H1 (cell line): ENCODE results near the gene HRH3. TPM values are rescaled to one million over a fixed set of nuclear protein-coding genes. Genes with fewer than 3 reads are reported as not detected.
A peak's percentile ranks its signal among the peaks of the same experiment; 100 is the strongest.

Experiments
- CTCF ChIA-PET: fragments of 300-600 bp; sonication (Branson Sonifier 250); formaldehyde crosslinking; loops from one replicate; lab custom pipeline; 2021; ENCODE audit not compliant: partially characterized antibody; lab: Charles Lee
- POLR2A ChIA-PET: fragments of 300-600 bp; sonication (Branson Sonifier 250); formaldehyde crosslinking; loops from one replicate; lab custom pipeline; 2021; ENCODE audit warnings: inconsistent platforms; ENCODE audit not compliant: partially characterized antibody; lab: Charles Lee
- DNase-seq, 2 experiments: peaks; one replicate each; pipeline versions ENCODE4 v3.0.0 to v3.0.0-alpha.2; 2010 to 2022; ENCODE audit warnings: low spot score in 2 of 2, low read depth in 1 of 2, mixed read lengths in 1 of 2
- FAIRE-seq: peaks from 2 replicates; lab custom pipeline; 2011; peaks lifted over from hg19 to GRCh38; lab: Jason Lieb, UNC
- H2AFZ ChIP-seq: 2 replicates; pipeline ENCODE4 v1.8.1; 2012; ENCODE audit warnings: low read length, inconsistent platforms
- H2AK5ac ChIP-seq: 2 replicates; pipeline ENCODE4 v1.6.1; 2013; ENCODE audit warnings: low read depth, low read length
- H2BK120ac ChIP-seq: replicated peaks from 2 replicates; pipeline ENCODE3; 2013; ENCODE audit warnings: low read depth, low read length, inconsistent platforms
- H2BK12ac ChIP-seq: 2 replicates; pipeline ENCODE4 v1.6.1; 2013; ENCODE audit warnings: low read depth, low read length
- H2BK15ac ChIP-seq: 2 replicates; pipeline ENCODE4 v1.6.1; 2013; ENCODE audit warnings: low read length
- H2BK20ac ChIP-seq: 2 replicates; pipeline ENCODE4 v1.6.1; 2013; ENCODE audit warnings: low read length
- H2BK5ac ChIP-seq: 2 replicates; pipeline ENCODE4 v1.6.1; 2013; ENCODE audit warnings: low read depth, low read length
- H3K14ac ChIP-seq: 2 replicates; pipeline ENCODE4 v1.6.1; 2013; ENCODE audit warnings: inconsistent platforms; ENCODE audit not compliant: insufficient read length
- H3K18ac ChIP-seq: 2 replicates; pipeline ENCODE4 v1.6.1; 2013; ENCODE audit warnings: low read length; ENCODE audit errors: extremely low read depth
- H3K23ac ChIP-seq: 2 replicates; pipeline ENCODE4 v1.6.1; 2013; ENCODE audit warnings: inconsistent platforms; ENCODE audit not compliant: insufficient read length
- H3K23me2 ChIP-seq: 2 replicates; pipeline ENCODE4 v1.6.1; 2013; ENCODE audit warnings: low read depth, low read length
- H3K27ac ChIP-seq: 2 replicates; pipeline ENCODE4 v1.6.1; 2011; ENCODE audit warnings: low read depth, low read length, inconsistent platforms
- H3K27me3 ChIP-seq, 4 experiments: replicated peaks in 1 of 4; 1 replicate in 1 of 4; 2 replicates in 3 of 4; pipeline versions ENCODE4 v1.6.1 to v1.8.1; 2011 to 2013; ENCODE audit warnings: low read length in 3 of 4, mild to moderate bottlenecking in 3 of 4, inconsistent platforms in 2 of 4, mixed read lengths in 2 of 4, moderate library complexity in 1 of 4; ENCODE audit not compliant: control insufficient read depth in 3 of 4, insufficient read depth in 3 of 4; ENCODE audit errors: extremely low read depth in 1 of 4
- H3K36me3 ChIP-seq, 4 experiments: 2 replicates each; pipeline versions ENCODE4 v1.6.1 to v1.8.1; 2011 to 2013; ENCODE audit warnings: mild to moderate bottlenecking in 4 of 4, low read length in 3 of 4, moderate library complexity in 2 of 4, control low read depth in 1 of 4, inconsistent platforms in 1 of 4; ENCODE audit not compliant: insufficient read depth in 4 of 4, control insufficient read depth in 2 of 4
- H3K4ac ChIP-seq: replicated peaks from 2 replicates; pipeline ENCODE3; 2013; ENCODE audit warnings: low read length, low read depth, mixed read lengths, inconsistent platforms; ENCODE audit not compliant: insufficient read length
- H3K4me1 ChIP-seq, 4 experiments: replicated peaks in 1 of 4; 1 replicate in 1 of 4; 2 replicates in 3 of 4; pipeline versions ENCODE4 v1.6.1 to v1.8.1; 2011 to 2013; ENCODE audit warnings: low read length in 3 of 4, inconsistent platforms in 2 of 4, mixed read lengths in 1 of 4; ENCODE audit not compliant: insufficient read depth in 4 of 4, control insufficient read depth in 3 of 4
- H3K4me2 ChIP-seq, 2 experiments: 2 replicates each; pipeline versions ENCODE4 v1.6.1 to v1.8.1; 2011 to 2013; ENCODE audit warnings: low read depth in 2 of 2, low read length in 2 of 2, control low read depth in 1 of 2, inconsistent platforms in 1 of 2, mild to moderate bottlenecking in 1 of 2; ENCODE audit not compliant: insufficient read depth in 1 of 2
- H3K4me3 ChIP-seq, 4 experiments: fragments of 200-600, 300-600 bp in 1 of 4; sonication (generic), shearing (Covaris generic), sonication (Bioruptor Twin) in 1 of 4; 2 replicates each; pipeline versions ENCODE4 v1.5.1 to v1.8.1; 2011 to 2016; ENCODE audit warnings: low read length in 4 of 4, low read depth in 3 of 4, control low read depth in 2 of 4, inconsistent platforms in 2 of 4, mild to moderate bottlenecking in 2 of 4, mixed read lengths in 1 of 4, moderate library complexity in 1 of 4; ENCODE audit not compliant: insufficient read depth in 2 of 4; ENCODE audit errors: extremely low read depth in 1 of 4
- H3K56ac ChIP-seq: replicated peaks from 2 replicates; pipeline ENCODE3; 2013; ENCODE audit warnings: low read depth, mild to moderate bottlenecking, mixed read lengths, low read length, inconsistent platforms; ENCODE audit not compliant: insufficient read length
- H3K79me1 ChIP-seq: 2 replicates; pipeline ENCODE4 v1.6.1; 2013; ENCODE audit warnings: low read depth, low read length, control low read depth
- H3K79me2 ChIP-seq, 2 experiments: 2 replicates each; pipeline versions ENCODE4 v1.6.1 to v1.8.1; 2012 to 2013; ENCODE audit warnings: low read length in 2 of 2, mild to moderate bottlenecking in 2 of 2, inconsistent platforms in 1 of 2; ENCODE audit not compliant: insufficient read depth in 2 of 2, control insufficient read depth in 1 of 2
- H3K9ac ChIP-seq, 4 experiments: replicated peaks in 1 of 4; 1 replicate in 1 of 4; 2 replicates in 3 of 4; pipeline versions ENCODE4 v1.6.1 to v1.8.1; 2011 to 2013; ENCODE audit warnings: low read depth in 3 of 4, low read length in 3 of 4, control low read depth in 2 of 4, mild to moderate bottlenecking in 2 of 4, moderate library complexity in 2 of 4, inconsistent platforms in 1 of 4; ENCODE audit errors: extremely low read depth in 1 of 4
- H3K9me3 ChIP-seq, 2 experiments: 2 replicates each; pipeline versions ENCODE4 v1.6.1 to v1.8.1; 2012 to 2013; ENCODE audit warnings: mild to moderate bottlenecking in 2 of 2, moderate library complexity in 2 of 2, control low read depth in 1 of 2, inconsistent platforms in 1 of 2, low read depth in 1 of 2, low read length in 1 of 2, mixed read lengths in 1 of 2; ENCODE audit not compliant: insufficient read depth in 2 of 2
- H4K20me1 ChIP-seq, 2 experiments: replicated peaks in 1 of 2; 2 replicates each; pipeline versions ENCODE3 to v1.8.1; 2011 to 2013; ENCODE audit warnings: inconsistent platforms in 2 of 2, low read length in 2 of 2, mild to moderate bottlenecking in 1 of 2; ENCODE audit not compliant: insufficient read depth in 2 of 2, control insufficient read depth in 1 of 2
- H4K5ac ChIP-seq: 2 replicates; pipeline ENCODE4 v1.6.1; 2013; ENCODE audit warnings: low read length, low read depth, mixed read lengths, inconsistent platforms; ENCODE audit not compliant: insufficient read length
- H4K8ac ChIP-seq: 2 replicates; pipeline ENCODE4 v1.8.0; 2013; ENCODE audit warnings: mild to moderate bottlenecking, moderate library complexity, low read length, inconsistent platforms; ENCODE audit not compliant: insufficient read depth; ENCODE audit errors: extremely low read depth
- H4K91ac ChIP-seq: replicated peaks from 2 replicates; pipeline ENCODE3; 2013; ENCODE audit warnings: low read length, mixed read lengths, inconsistent platforms; ENCODE audit not compliant: insufficient read length
- ATF3 ChIP-seq: IDR thresholded peaks from 2 replicates; pipeline ENCODE4 v1.6.1; 2011; ENCODE audit warnings: low read depth, mild to moderate bottlenecking, low read length; ENCODE audit not compliant: insufficient read depth
- CTCF ChIP-seq, 3 experiments: IDR thresholded peaks; 1 replicate in 2 of 3; 2 replicates in 1 of 3; pipeline versions ENCODE4 v1.5.1 to v1.6.1; 2011; ENCODE audit warnings: low read length in 3 of 3, mild to moderate bottlenecking in 3 of 3, inconsistent platforms in 2 of 3, low read depth in 1 of 3, moderate library complexity in 1 of 3; ENCODE audit not compliant: insufficient read depth in 1 of 3; ENCODE audit errors: control extremely low read depth in 1 of 3
- KDM1A ChIP-seq: fragments of 200-600, 300-600 bp; sonication (generic); IDR thresholded peaks from 2 replicates; pipeline ENCODE4 v1.7.1; 2016; ENCODE audit warnings: mild to moderate bottlenecking, low read length, borderline replicate concordance
- KDM4A ChIP-seq: IDR thresholded peaks from one replicate; pipeline ENCODE4 v1.7.1; 2012; ENCODE audit warnings: low read depth, mild to moderate bottlenecking, moderate library complexity, low read length, inconsistent platforms; ENCODE audit not compliant: severe bottlenecking
- RBBP5 ChIP-seq: IDR thresholded peaks from 2 replicates; pipeline ENCODE4 v1.7.1; 2012; ENCODE audit warnings: low read depth, mild to moderate bottlenecking, inconsistent platforms, low read length, moderate library complexity, borderline replicate concordance
- SIN3A ChIP-seq, 2 experiments: IDR thresholded peaks in 1 of 2; conservative IDR thresholded peaks in 1 of 2; 2 replicates each; pipeline ENCODE4 v1.6.1; 2011 to 2012; ENCODE audit warnings: low read length in 2 of 2, improper control_type of control experiment in 1 of 2, low read depth in 1 of 2, mild to moderate bottlenecking in 1 of 2
- SP2 ChIP-seq: IDR thresholded peaks from 2 replicates; pipeline ENCODE4 v1.6.1; 2012; ENCODE audit warnings: mild to moderate bottlenecking, low read length, inconsistent platforms
- SP4 ChIP-seq: IDR thresholded peaks from 2 replicates; pipeline ENCODE4 v1.6.1; 2012; ENCODE audit warnings: low read length, inconsistent platforms
- TAF7 ChIP-seq: optimal IDR thresholded peaks from 2 replicates; pipeline ENCODE3; 2011; ENCODE audit warnings: low read depth, mild to moderate bottlenecking, inconsistent platforms, low read length, moderate library complexity, borderline replicate concordance
- WGBS, 2 experiments: shearing (Covaris generic) in 1 of 2; methylation state at CpG; one replicate each; pipeline versions ENCODE4 v1.1.6 to v1.1.7; 2013 to 2015; ENCODE audit warnings: low lambda C conversion rate in 2 of 2, mixed read lengths in 2 of 2, inconsistent platforms in 1 of 2, low coverage in 1 of 2, missing lambda C conversion rate in 1 of 2; ENCODE audit not compliant: insufficient replicate concordance in 2 of 2, insufficient coverage in 1 of 2, insufficient read length in 1 of 2; ENCODE audit errors: extremely low coverage in 1 of 2, missing lambda C conversion rate in 1 of 2; 5-methylcytosine and 5-hydroxymethylcytosine counted together
- polyA plus RNA-seq, 7 experiments: library from polyadenylated mRNA; depleted of rRNA in 3 of 7; stranded (reverse) in 5 of 7; unstranded in 2 of 7; fragments of >200 nt in 5 of 7; fragments of 200-250 nt in 2 of 7; gene quantifications; 1 replicate in 5 of 7; 2 replicates in 1 of 7; 4 replicates in 1 of 7; pipeline versions ENCODE4 v1.2.1 to v1.2.3, GENCODE V29; 2011 to 2013; ENCODE audit warnings: missing spikeins in 2 of 7, mixed read lengths in 2 of 7
- total RNA-seq: library from RNA; stranded (reverse); fragmentation: NEBNext Ultra II Directional; extraction: Animal tissue kit (Norgen Biotek cat#: 25700); gene quantifications from 2 replicates; pipeline ENCODE4 v1.2.1, GENCODE V29; 2021

HRH3 gene
- total and polyA plus RNA-seq, 2 of the 8 experiments (the other 6 are each of a cell fraction or from before 2014, with no cell fraction given): 2.0 to 4.5 TPM

DNA sequence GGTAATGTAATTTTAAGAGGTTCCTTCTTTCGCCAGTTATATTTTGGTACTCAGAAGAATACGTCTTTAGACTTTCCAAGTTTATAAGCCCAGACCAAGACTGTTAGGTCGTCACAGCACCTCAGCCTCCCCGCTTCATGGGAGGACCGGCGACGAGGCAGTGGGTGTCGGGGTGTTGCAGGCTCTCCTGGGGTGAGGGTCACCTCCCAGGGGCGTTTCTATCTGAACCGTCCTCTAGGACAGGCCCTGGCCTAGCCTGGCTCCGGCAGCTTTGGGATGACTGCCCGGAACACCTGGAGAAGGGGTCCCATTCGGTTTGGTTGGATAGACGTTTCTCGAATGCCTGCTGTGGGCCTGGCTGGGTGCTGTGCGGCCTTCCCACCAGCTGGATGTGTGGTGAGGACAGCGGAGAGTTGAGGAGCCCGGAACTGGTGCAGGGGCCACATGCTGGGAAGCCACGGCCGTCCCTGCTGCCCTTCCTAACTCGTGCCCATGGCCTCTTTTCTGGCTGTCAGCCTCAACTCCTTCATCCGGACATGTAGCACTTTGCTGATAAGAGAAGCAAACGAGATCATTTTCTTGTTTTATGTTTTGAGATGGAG, 19.3 kb upstream of the HRH3 start:
- no peak overlapping the region for H2BK15ac ChIP-seq
- peaks cover 6 to 50% of the 10 kb centered on the region in 2 experiments; a peak in 3 of 4 replicates for H3K79me2 ChIP-seq
- H3K27ac ChIP-seq: no peak overlapping the region
- no peak overlapping the region for H2BK12ac ChIP-seq
- H3K56ac ChIP-seq: no peak overlapping the region
- H2AK5ac ChIP-seq: no peak overlapping the region
- no peak overlapping the region for H4K91ac ChIP-seq
- H3K4ac ChIP-seq: no peak overlapping the region
- H3K9ac ChIP-seq: no peak overlapping the region
- H3K79me1 ChIP-seq: peaks cover 17% of the 10 kb centered on the region
- H3K36me3 ChIP-seq: peaks cover 0 to 2% (median 0%) of the 10 kb centered on the region in 4 experiments; a peak in 1 of 8 replicates
- DNase-seq (no peak), FAIRE-seq (no peak)
- H2BK5ac ChIP-seq: no peak overlapping the region
- H4K8ac ChIP-seq: no peak overlapping the region
- peaks cover 0 to 9% (median 6%) of the 10 kb centered on the region in 4 experiments; a peak in 5 of 7 replicates for H3K4me1 ChIP-seq
- 65% methylated on average over 22 of the region's 23 CpGs; no CpG with 5 or more reads in 1 of the 2 experiments for WGBS, 2 experiments
- ChIA-PET POLR2A (no interaction called here), CTCF (interaction anchor here (1.4 kb wide), 1 partner anchor 33 kb away, joined by 5 read pairs; no protein-coding TSS in a partner anchor)
- H3K23ac ChIP-seq: no peak overlapping the region
- H3K4me3 ChIP-seq: peak overlapping the region; percentile 72 to 90 (median 74)
- H3K4me2 ChIP-seq: peak overlapping the region; percentile 89 to 91
- no peak overlapping the region for H3K18ac ChIP-seq
- H2BK20ac ChIP-seq: no peak overlapping the region
- H3K23me2 ChIP-seq: peaks cover 2% of the 10 kb centered on the region; the same call in 1 of the 2 replicates
- H4K5ac ChIP-seq: no peak overlapping the region
- peaks cover 10 to 25% of the 10 kb centered on the region in 2 experiments for H4K20me1 ChIP-seq
- H2BK120ac ChIP-seq: no peak overlapping the region
- 0 out of 7 replicates have a peak, but pooled peaks cover 0 to 3% (median 0%) of the 10 kb centered on the region in 4 experiments for H3K27me3 ChIP-seq
- H2AFZ ChIP-seq: no peak overlapping the region
- H3K14ac ChIP-seq: no peak overlapping the region
- no peaks in the 10 kb centered on the region for H3K9me3 ChIP-seq
- TF ChIP-seq SIN3A (conservative IDR thresholded peaks at IDR 0.05 in 1 of 2, IDR thresholded peaks at IDR 0.05 in 1 of 2; ENCODE audit: low read depth in 1 of 2, low read length in 2 of 2): no peak
- TF ChIP-seq SP4: no peak
- TF ChIP-seq KDM1A: no peak
- TF ChIP-seq RBBP5: no peak
- no peak for TF ChIP-seq KDM4A
- TF ChIP-seq ATF3: no peak
- TF ChIP-seq TAF7: no peak
- no peak for TF ChIP-seq SP2
- TF ChIP-seq CTCF (IDR thresholded peaks at IDR 0.05; ENCODE audit: control extremely low read depth in 1 of 3, insufficient read depth in 1 of 3, low read depth in 1 of 3, low read length in 3 of 3): no peak
